ENCODE measurements around the gene ZNF749.

GRCh38 chr19:57465680-57466381 lies 30.7 kb downstream of the ZNF749 start:
- no peak for TF ChIP-seq KDM4A (IDR thresholded peaks at IDR 0.05; ENCODE audit: low read depth, low read length, severe bottlenecking)
- TF ChIP-seq, protein P1, sequence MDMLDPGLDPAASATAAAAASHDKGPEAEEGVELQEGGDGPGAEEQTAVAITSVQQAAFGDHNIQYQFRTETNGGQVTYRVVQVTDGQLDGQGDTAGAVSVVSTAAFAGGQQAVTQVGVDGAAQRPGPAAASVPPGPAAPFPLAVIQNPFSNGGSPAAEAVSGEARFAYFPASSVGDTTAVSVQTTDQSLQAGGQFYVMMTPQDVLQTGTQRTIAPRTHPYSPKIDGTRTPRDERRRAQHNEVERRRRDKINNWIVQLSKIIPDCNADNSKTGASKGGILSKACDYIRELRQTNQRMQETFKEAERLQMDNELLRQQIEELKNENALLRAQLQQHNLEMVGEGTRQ (IDR thresholded peaks at IDR 0.05; ENCODE audit: low read length): no peak
- no peak for TF ChIP-seq TCF12 (IDR thresholded peaks at IDR 0.05; ENCODE audit: low read depth, low read length)
- TF ChIP-seq, protein P2, sequence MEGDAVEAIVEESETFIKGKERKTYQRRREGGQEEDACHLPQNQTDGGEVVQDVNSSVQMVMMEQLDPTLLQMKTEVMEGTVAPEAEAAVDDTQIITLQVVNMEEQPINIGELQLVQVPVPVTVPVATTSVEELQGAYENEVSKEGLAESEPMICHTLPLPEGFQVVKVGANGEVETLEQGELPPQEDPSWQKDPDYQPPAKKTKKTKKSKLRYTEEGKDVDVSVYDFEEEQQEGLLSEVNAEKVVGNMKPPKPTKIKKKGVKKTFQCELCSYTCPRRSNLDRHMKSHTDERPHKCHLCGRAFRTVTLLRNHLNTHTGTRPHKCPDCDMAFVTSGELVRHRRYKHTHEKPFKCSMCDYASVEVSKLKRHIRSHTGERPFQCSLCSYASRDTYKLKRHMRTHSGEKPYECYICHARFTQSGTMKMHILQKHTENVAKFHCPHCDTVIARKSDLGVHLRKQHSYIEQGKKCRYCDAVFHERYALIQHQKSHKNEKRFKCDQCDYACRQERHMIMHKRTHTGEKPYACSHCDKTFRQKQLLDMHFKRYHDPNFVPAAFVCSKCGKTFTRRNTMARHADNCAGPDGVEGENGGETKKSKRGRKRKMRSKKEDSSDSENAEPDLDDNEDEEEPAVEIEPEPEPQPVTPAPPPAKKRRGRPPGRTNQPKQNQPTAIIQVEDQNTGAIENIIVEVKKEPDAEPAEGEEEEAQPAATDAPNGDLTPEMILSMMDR (IDR thresholded peaks at IDR 0.05; ENCODE audit: control extremely low read depth in 1 of 3, insufficient read depth in 1 of 3, low read depth in 1 of 3, low read length in 3 of 3): peak in 2 of 3 experiments; percentile 57 to 74; a peak in 3 of 4 replicates
- TF ChIP-seq MAFK (IDR thresholded peaks at IDR 0.05; ENCODE audit: low read depth, low read length): no peak
- no peak for TF ChIP-seq POLR2A (IDR thresholded peaks at IDR 0.05; ENCODE audit: control extremely low read depth in 1 of 2, low read depth in 2 of 2, low read length in 2 of 2)
